Measurements from ENCODE around the gene UBE2I.
"Not testable (repeated sequence)": the region's sequence is repeated elsewhere in the genome, so short reads cannot be mapped to it uniquely, and the experiment has no call there.

Gene UBE2I

DNA sequence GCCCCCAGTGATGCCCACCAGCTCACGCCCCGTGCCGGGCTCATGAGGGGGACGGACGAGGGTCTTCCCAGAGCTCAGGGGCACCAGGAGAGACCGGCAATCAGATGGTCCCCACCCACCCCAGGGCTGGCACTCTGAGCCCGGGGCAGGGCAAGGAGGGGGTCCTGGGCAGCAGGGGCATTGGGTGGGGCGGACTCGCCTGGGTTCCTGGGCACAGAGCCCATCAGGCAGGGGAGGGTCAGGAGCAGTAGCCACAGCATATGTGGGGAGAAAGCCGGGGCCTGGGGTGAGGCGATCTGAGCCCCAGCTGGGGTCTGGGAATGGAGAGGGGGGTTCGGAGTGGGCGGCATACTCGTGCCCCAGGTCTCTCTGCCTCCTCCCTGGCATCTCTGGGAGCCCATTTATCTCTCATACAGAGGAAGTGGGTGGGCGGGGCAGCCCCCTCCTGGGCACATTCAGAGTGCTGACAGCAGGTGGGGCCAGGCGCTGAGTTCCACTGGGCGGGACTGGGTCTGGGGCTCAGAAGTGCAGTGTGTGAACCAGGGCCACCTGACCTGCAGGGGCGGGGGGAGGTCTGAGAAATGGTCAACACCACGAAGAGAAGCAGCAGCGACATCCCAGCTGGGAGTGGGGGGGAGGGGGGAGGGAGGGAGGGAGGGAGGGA is 20.5 kb upstream of the UBE2I start:
- H3K27ac ChIP-seq (ENCODE audit: low read length): no peak overlapping the region
- H3K4me1 ChIP-seq (ENCODE audit: insufficient read depth, low read length): peaks cover 6% of the 10 kb centered on the region; the same call in 1 of the 2 replicates
- H3K36me3 ChIP-seq (ENCODE audit: insufficient read depth, low read depth, low read length): no peaks in the 10 kb centered on the region
- H3K27me3 ChIP-seq (ENCODE audit: insufficient read depth, low read length): peaks cover 54% of the 10 kb centered on the region
- H3K9me3 ChIP-seq (ENCODE audit: insufficient read depth, low read depth, low read length): no peaks in the 10 kb centered on the region
- no peak overlapping the region; the same call in 1 of the 2 replicates for H3K4me3 ChIP-seq (ENCODE audit: low read length)
- no peak overlapping the region for H3K9ac ChIP-seq (ENCODE audit: low read depth, low read length)

GRCh38 chr16:1289477-1289866 is 20.0 kb upstream of the UBE2I start:
- Histone ChIP-seq H3K4me3 (ENCODE audit: low read length) (peak overlapping the region; percentile 61; the same call in 1 of the 2 replicates), H3K9ac (ENCODE audit: low read depth, low read length) (no peak overlapping the region), H3K9me3 (ENCODE audit: insufficient read depth, low read depth, low read length) (no peaks in the 10 kb centered on the region), H3K27ac (ENCODE audit: low read length) (no peak overlapping the region), H3K4me1 (ENCODE audit: insufficient read depth, low read length) (peaks cover 6% of the 10 kb centered on the region; the same call in 1 of the 2 replicates), H3K36me3 (ENCODE audit: insufficient read depth, low read depth, low read length) (no peaks in the 10 kb centered on the region), H3K27me3 (ENCODE audit: insufficient read depth, low read length) (peaks cover 54% of the 10 kb centered on the region)

GRCh38 chr16:1290063-1290501 is 19.4 kb upstream of the UBE2I start:
- no peaks in the 10 kb centered on the region for H3K36me3 ChIP-seq (ENCODE audit: insufficient read depth, low read depth, low read length)
- H3K9me3 ChIP-seq (ENCODE audit: insufficient read depth, low read depth, low read length): no peaks in the 10 kb centered on the region
- no peak overlapping the region for H3K27ac ChIP-seq (ENCODE audit: low read length)
- H3K4me3 ChIP-seq (ENCODE audit: low read length): peak overlapping the region; percentile 61; the same call in 1 of the 2 replicates
- peaks cover 54% of the 10 kb centered on the region for H3K27me3 ChIP-seq (ENCODE audit: insufficient read depth, low read length)
- H3K4me1 ChIP-seq (ENCODE audit: insufficient read depth, low read length): peaks cover 6% of the 10 kb centered on the region; the same call in 1 of the 2 replicates
- H3K9ac ChIP-seq (ENCODE audit: low read depth, low read length): no peak overlapping the region

GRCh38 chr16:1290860-1291575 is 18.4 kb upstream of the UBE2I start:
- no peak overlapping the region for H3K4me3 ChIP-seq (ENCODE audit: low read length)
- H3K27ac ChIP-seq (ENCODE audit: low read length): no peak overlapping the region
- no peak overlapping the region for H3K9ac ChIP-seq (ENCODE audit: low read depth, low read length)
- H3K36me3 ChIP-seq (ENCODE audit: insufficient read depth, low read depth, low read length): no peaks in the 10 kb centered on the region
- peaks cover 8% of the 10 kb centered on the region; the same call in 1 of the 2 replicates for H3K4me1 ChIP-seq (ENCODE audit: insufficient read depth, low read length)
- peaks cover 54% of the 10 kb centered on the region for H3K27me3 ChIP-seq (ENCODE audit: insufficient read depth, low read length)
- no peaks in the 10 kb centered on the region for H3K9me3 ChIP-seq (ENCODE audit: insufficient read depth, low read depth, low read length)

- Histone ChIP-seq H3K27ac (ENCODE audit: low read length) (no peak overlapping the region), H3K27me3 (ENCODE audit: insufficient read depth, low read length) (peaks cover 52% of the 10 kb centered on the region), H3K4me1 (ENCODE audit: insufficient read depth, low read length) (peaks cover 8% of the 10 kb centered on the region; the same call in 1 of the 2 replicates), H3K9ac (ENCODE audit: low read depth, low read length) (no peak overlapping the region), H3K9me3 (ENCODE audit: insufficient read depth, low read depth, low read length) (no peaks in the 10 kb centered on the region), H3K4me3 (ENCODE audit: low read length) (no peak overlapping the region), H3K36me3 (ENCODE audit: insufficient read depth, low read depth, low read length) (no peaks in the 10 kb centered on the region)
Observed at GRCh38 chr16:1291576-1291974, 17.9 kb upstream of the UBE2I start.

DNA sequence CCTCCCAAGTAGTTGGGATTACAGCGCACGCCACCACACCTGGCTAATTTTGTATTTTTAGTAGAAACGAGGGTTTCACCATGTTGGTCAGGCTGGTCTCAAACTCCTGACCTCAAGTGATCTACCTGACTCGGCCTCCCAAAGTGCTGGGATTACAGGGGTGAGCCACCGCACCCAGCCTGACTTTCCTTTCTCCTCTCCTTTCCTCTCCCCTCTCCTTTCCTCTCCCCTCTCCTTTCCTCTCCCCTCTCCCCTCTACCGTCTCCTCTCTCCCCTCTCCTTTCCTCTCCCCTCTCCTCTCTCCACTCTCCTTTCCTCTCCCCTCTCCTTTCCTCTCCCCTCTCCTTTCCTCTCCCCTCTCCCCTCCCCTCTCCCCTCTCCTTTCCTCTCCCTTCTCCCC is 17.2 kb upstream of the UBE2I start:
- not testable (repeated sequence) for H3K4me3 ChIP-seq (ENCODE audit: low read length); H3K9ac ChIP-seq (ENCODE audit: low read depth, low read length); H3K27ac ChIP-seq (ENCODE audit: low read length); H3K9me3 ChIP-seq (ENCODE audit: insufficient read depth, low read depth, low read length); H3K36me3 ChIP-seq (ENCODE audit: insufficient read depth, low read depth, low read length); H3K4me1 ChIP-seq (ENCODE audit: insufficient read depth, low read length)
- H3K27me3 ChIP-seq (ENCODE audit: insufficient read depth, low read length): peaks cover 50% of the 10 kb centered on the region

GRCh38 chr16:1292808-1293207 is 16.6 kb upstream of the UBE2I start:
- H3K27me3 ChIP-seq (ENCODE audit: insufficient read depth, low read length): peaks cover 44% of the 10 kb centered on the region
- not testable (repeated sequence) for H3K36me3 ChIP-seq (ENCODE audit: insufficient read depth, low read depth, low read length); H3K9ac ChIP-seq (ENCODE audit: low read depth, low read length); H3K27ac ChIP-seq (ENCODE audit: low read length); H3K4me1 ChIP-seq (ENCODE audit: insufficient read depth, low read length); H3K9me3 ChIP-seq (ENCODE audit: insufficient read depth, low read depth, low read length); H3K4me3 ChIP-seq (ENCODE audit: low read length)

DNA sequence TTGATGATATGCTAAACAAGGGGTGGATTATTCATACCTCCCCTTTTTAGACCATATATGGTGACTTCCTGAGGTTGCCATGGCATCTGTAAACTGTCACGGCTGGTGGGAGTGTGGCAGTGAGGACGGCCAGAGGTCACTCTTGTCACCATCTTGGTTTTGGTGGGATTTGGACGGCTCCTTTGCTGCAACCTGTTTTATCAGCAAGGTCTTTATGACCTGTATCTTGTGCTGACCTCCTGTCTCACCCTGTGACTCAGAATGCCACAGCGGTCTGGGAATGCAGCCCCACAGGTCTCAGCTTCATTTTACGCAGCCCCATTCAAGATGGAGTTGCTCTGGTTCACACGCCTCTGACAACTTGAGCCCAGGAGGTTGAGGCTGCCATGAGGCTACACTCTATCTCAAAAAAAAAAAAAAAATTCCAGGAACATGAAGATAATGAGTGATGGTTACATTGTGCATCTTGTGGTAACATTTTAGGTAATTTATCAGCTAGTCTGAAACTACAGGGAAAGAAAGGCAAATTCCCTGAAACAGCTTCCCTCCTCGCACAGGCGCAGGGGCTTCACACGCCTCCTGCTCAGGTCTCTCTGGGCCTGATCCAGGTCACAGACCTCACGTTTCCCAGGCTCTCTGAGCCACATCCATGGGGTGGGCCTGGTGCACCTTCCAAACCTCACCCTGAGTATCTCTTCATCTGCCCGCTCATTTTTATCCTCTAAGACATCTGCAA is 15.3 kb upstream of the UBE2I start:
- Histone ChIP-seq H3K36me3 (ENCODE audit: insufficient read depth, low read depth, low read length) (no peaks in the 10 kb centered on the region), H3K27ac (ENCODE audit: low read length) (no peak overlapping the region), H3K9ac (ENCODE audit: low read depth, low read length) (no peak overlapping the region), H3K4me3 (ENCODE audit: low read length) (no peak overlapping the region), H3K9me3 (ENCODE audit: insufficient read depth, low read depth, low read length) (no peaks in the 10 kb centered on the region), H3K27me3 (ENCODE audit: insufficient read depth, low read length) (peaks cover 38% of the 10 kb centered on the region), H3K4me1 (ENCODE audit: insufficient read depth, low read length) (peaks cover 8% of the 10 kb centered on the region; the same call in 1 of the 2 replicates)

DNA sequence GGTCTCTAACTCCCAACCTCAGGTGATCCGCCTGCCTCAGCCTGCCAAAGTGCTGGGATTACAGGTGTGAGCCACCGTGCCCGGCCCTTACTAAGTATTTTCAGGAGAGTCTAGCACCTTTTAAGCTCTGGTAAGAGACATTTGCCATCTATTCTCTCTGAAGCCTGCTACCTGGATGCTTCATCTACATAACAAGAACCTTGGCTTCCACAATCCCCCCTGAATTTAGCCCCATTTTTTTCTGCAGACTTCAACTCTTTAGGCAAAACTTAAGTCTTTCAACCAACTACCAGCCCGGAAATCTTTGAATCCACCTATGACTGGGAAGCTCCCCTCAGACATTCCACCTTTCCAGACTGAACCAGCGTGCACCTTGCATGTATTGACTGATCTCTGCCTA is 14.0 kb upstream of the UBE2I start:
- Histone ChIP-seq H3K4me3 (ENCODE audit: low read length) (no peak overlapping the region), H3K27ac (ENCODE audit: low read length) (no peak overlapping the region), H3K27me3 (ENCODE audit: insufficient read depth, low read length) (peaks cover 31% of the 10 kb centered on the region), H3K9me3 (ENCODE audit: insufficient read depth, low read depth, low read length) (no peaks in the 10 kb centered on the region), H3K9ac (ENCODE audit: low read depth, low read length) (no peak overlapping the region), H3K36me3 (ENCODE audit: insufficient read depth, low read depth, low read length) (no peaks in the 10 kb centered on the region), H3K4me1 (ENCODE audit: insufficient read depth, low read length) (0 out of 2 replicates have a peak, but pooled peaks cover 2% of the 10 kb centered on the region)

DNA sequence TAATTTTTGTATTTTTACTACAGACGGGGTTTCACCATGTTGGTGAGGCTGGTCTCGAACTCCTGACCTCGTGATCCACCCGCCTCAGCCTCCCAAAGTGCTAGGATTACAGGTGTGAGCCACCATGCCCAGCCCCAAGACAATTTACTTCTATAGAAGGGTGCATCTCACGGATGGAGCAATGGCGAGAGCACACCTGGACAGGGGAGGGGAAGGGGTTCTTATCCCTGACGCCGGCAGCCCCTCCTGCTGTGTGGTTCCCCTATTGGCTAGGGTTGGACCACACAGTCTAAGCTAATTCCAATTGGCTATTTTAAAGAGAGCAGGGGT is 12.8 kb upstream of the UBE2I start:
- not testable (repeated sequence) for H3K9ac ChIP-seq (ENCODE audit: low read depth, low read length); H3K4me1 ChIP-seq (ENCODE audit: insufficient read depth, low read length); H3K4me3 ChIP-seq (ENCODE audit: low read length); H3K36me3 ChIP-seq (ENCODE audit: insufficient read depth, low read depth, low read length); H3K27ac ChIP-seq (ENCODE audit: low read length); H3K9me3 ChIP-seq (ENCODE audit: insufficient read depth, low read depth, low read length)
- H3K27me3 ChIP-seq (ENCODE audit: insufficient read depth, low read length): peaks cover 20% of the 10 kb centered on the region

- Histone ChIP-seq H3K9me3 (ENCODE audit: insufficient read depth, low read depth, low read length) (no peaks in the 10 kb centered on the region), H3K36me3 (ENCODE audit: insufficient read depth, low read depth, low read length) (no peaks in the 10 kb centered on the region), H3K4me1 (ENCODE audit: insufficient read depth, low read length) (0 out of 2 replicates have a peak, but pooled peaks cover 2% of the 10 kb centered on the region), H3K27ac (ENCODE audit: low read length) (no peak overlapping the region), H3K9ac (ENCODE audit: low read depth, low read length) (no peak overlapping the region), H3K4me3 (ENCODE audit: low read length) (no peak overlapping the region), H3K27me3 (ENCODE audit: insufficient read depth, low read length) (peaks cover 14% of the 10 kb centered on the region)
Observed at GRCh38 chr16:1297018-1297696, 12.3 kb upstream of the UBE2I start.
